ENCODE results near the gene CPXM1.

GRCh38 chr20:2826655-2827054 is 26.2 kb upstream of the CPXM1 start:
- TF ChIP-seq POLR2AphosphoS5 (IDR thresholded peaks at IDR 0.05): no peak
- no peak for TF ChIP-seq CTCF (IDR thresholded peaks at IDR 0.05)
- TF ChIP-seq POLR2A (IDR thresholded peaks at IDR 0.05): no peak

All from stomach (tissue), 4 donors.